Nephron progenitor cell (in vitro differentiated cells): ENCODE results near the gene AMH.

Experiments used
- DNase-seq: peaks from one replicate; pipeline ENCODE4 v3.0.0; 2021
- H3K27ac Mint-ChIP-seq: 2 replicates; pipeline ENCODE4 v1.8.0; 2021; ENCODE audit warnings: mild to moderate bottlenecking, moderate library complexity, mixed read lengths
- H3K27me3 Mint-ChIP-seq: 2 replicates; pipeline ENCODE4 v1.8.0; 2021; ENCODE audit warnings: mild to moderate bottlenecking, low read depth, mixed read lengths; ENCODE audit not compliant: poor library complexity
- H3K36me3 Mint-ChIP-seq: 2 replicates; pipeline ENCODE4 v1.8.0; 2021; ENCODE audit warnings: low read depth, mixed read lengths
- H3K4me1 Mint-ChIP-seq: 2 replicates; pipeline ENCODE4 v1.8.0; 2021; ENCODE audit warnings: mixed read lengths
- H3K4me3 Mint-ChIP-seq: 2 replicates; pipeline ENCODE4 v1.8.0; 2021; ENCODE audit warnings: mild to moderate bottlenecking, moderate library complexity, mixed read lengths
- H3K9me3 Mint-ChIP-seq: 2 replicates; pipeline ENCODE4 v1.8.0; 2021; ENCODE audit warnings: mild to moderate bottlenecking, moderate library complexity, mixed read lengths
- TF ChIP-seq, protein P1 (sequence below): fragments of 200-600 bp; sonication (generic); IDR thresholded peaks from 2 replicates; pipeline ENCODE4 v1.5.0; 2021; ENCODE audit warnings: antibody characterized with exemption

The AMH gene

DNA sequence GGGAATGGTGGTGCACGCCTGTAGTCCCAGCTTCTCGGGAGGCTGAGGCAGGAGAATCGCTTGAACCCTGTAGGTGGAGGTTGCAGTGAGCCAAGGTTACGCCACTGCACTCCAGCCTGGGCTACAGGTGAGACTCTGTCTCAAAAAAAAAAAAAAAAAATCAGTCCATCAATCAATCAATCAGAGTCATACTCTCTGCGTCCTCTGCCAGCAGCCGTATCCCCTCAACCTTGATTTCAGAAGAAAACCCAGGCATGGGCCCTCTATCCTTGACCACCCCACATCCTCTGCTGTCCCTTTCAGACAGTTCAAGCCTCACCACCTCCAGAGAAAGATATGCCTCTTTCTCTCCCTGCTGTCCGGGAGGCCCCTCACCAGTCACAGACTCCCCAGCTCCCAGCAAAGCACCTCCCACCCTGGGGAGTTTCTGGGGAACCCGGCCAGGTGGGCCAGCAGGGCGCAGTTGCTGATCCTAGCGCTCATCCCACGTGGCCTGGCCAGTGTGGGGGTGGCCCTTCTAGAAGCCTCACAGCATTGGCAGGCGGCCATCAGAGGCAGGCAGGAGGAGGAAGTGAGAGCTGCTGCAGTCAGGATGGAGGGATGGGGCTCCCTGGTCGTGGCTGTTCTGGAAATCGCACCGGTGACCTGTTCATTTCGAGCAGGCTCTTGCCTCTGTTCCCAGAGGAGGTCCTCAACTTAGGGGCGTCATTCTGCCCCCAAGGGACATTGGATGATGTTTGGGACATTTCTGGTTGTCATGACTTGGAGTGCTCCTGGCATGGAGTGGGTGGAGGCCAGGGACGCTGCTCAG is 17.3 kb downstream of the AMH start:
- TF ChIP-seq, protein P1, sequence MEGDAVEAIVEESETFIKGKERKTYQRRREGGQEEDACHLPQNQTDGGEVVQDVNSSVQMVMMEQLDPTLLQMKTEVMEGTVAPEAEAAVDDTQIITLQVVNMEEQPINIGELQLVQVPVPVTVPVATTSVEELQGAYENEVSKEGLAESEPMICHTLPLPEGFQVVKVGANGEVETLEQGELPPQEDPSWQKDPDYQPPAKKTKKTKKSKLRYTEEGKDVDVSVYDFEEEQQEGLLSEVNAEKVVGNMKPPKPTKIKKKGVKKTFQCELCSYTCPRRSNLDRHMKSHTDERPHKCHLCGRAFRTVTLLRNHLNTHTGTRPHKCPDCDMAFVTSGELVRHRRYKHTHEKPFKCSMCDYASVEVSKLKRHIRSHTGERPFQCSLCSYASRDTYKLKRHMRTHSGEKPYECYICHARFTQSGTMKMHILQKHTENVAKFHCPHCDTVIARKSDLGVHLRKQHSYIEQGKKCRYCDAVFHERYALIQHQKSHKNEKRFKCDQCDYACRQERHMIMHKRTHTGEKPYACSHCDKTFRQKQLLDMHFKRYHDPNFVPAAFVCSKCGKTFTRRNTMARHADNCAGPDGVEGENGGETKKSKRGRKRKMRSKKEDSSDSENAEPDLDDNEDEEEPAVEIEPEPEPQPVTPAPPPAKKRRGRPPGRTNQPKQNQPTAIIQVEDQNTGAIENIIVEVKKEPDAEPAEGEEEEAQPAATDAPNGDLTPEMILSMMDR, result no peak
- Mint-ChIP-seq H3K36me3 (no peaks in the 10 kb centered on the region), H3K4me1 (peaks cover 25% of the 10 kb centered on the region), H3K27ac (no peak overlapping the region), H3K9me3 (no peaks in the 10 kb centered on the region), H3K27me3 (peaks cover 16% of the 10 kb centered on the region), H3K4me3 (no peak overlapping the region)
- no peak for DNase-seq

DNA sequence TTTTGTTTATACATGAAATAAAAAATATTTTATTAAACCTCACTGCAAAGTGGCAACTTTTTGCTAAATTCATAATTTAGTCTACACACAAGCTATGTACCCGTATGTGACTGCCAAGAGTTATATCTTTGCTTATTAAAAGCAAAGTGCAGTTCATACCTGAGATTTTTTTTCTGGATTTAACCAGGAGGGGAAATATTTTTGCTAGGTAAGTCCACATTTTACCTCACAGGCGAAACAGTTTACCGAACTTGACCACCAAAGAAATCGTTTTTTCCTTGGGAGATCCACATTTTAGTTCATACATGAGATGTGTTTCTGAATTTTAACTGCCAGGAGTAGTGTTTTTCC is 19.3 kb downstream of the AMH start:
- peaks cover 9% of the 10 kb centered on the region for H3K36me3 Mint-ChIP-seq
- no peak overlapping the region for H3K27ac Mint-ChIP-seq

DNA sequence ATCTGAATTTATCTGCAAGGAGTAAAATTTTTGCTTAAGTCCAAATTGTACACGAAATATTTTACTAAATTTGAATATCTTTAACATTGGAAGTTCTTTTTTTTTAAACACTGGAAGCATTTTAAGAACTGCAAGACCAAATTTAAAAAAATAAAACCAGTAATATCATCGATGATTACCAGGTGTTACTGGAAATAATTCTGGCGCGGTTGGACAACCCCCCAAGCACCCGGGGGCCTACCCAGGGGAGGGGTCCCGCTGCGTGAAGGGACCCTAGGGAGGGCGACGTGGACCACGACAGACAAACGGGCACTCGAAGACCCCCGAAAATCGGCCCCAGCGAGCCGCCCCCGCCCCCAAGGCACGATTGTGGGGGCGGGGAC is 19.7 kb downstream of the AMH start:
- H3K4me3 Mint-ChIP-seq, result peak overlapping the region; percentile 91
- H3K4me1 Mint-ChIP-seq, result peaks cover 44% of the 10 kb centered on the region
- DNase-seq, result no peak
- no peaks in the 10 kb centered on the region for H3K9me3 Mint-ChIP-seq
- TF ChIP-seq, protein P1, result no peak
- H3K27me3 Mint-ChIP-seq, result peaks cover 20% of the 10 kb centered on the region
- peaks cover 11% of the 10 kb centered on the region for H3K36me3 Mint-ChIP-seq
- no peak overlapping the region for H3K27ac Mint-ChIP-seq

More for the DNA sequence above, 19.3 kb downstream of the AMH start:
- H3K27me3 Mint-ChIP-seq, result peaks cover 16% of the 10 kb centered on the region
- H3K4me3 Mint-ChIP-seq, result peak overlapping the region; percentile 91
- DNase-seq, result no peak
- H3K4me1 Mint-ChIP-seq, result peaks cover 40% of the 10 kb centered on the region
- TF ChIP-seq, protein P1, result no peak
- no peaks in the 10 kb centered on the region for H3K9me3 Mint-ChIP-seq

DNA sequence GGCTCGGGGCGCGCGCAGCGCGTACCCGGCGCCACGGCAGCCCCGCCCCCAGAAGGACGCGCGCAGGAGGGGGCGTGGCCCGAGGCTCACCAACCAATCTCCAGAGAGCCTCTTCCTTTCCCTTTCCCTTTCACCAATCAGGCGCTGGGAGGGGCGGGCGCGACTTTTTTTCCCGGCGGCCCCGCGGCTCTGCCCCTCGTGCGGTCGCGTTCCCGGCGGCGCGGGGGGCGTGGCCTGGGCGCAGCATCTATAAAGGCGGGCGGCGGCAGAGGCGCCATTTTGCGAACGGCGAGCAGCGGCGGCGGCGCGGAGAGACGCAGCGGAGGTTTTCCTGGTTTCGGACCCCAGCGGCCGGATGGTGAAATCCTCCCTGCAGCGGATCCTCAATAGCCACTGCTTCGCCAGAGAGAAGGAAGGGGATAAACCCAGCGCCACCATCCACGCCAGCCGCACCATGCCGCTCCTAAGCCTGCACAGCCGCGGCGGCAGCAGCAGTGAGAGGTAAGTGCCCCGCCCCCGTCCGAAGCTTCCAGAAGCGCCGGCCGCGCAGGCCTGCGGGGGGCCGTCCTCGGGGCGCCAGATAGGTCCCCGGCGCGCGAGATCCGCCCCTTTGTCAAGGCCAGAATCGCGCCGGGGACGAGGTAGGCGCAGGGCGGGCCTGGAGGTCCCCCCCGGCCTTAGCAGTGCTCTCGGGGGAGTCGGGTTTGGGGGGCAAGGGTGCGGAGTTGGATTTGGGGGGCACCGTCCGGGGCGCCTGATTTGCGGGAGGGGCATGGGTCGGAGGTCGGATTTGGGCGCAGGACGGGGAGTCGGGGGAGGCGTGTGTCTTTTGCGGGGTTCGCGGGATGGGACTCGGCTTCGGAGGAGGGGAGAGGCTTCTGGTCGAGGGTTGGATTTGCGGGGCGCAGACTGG is 20.4 kb downstream of the AMH start:
- TF ChIP-seq, protein P1, result no peak
- peak; percentile 99 for DNase-seq

DNA sequence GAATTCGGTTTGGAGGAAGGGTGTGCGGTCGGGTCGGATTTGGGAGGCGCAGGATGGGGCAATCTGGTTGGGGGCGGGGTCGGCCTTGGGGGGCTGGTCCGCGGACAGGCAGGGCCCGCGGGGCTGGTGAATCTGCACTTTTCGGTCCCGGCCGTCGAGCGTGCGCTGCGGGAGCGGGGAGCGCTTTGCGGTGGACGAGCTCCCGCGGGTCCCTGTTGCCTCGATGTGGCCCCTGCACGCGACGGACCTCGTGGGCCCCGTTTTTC is 21.0 kb downstream of the AMH start:
- no peaks in the 10 kb centered on the region for H3K9me3 Mint-ChIP-seq
- DNase-seq, result peak; percentile 50
- TF ChIP-seq, protein P1, result no peak
- peaks cover 52% of the 10 kb centered on the region for H3K4me1 Mint-ChIP-seq
- peaks cover 17% of the 10 kb centered on the region for H3K36me3 Mint-ChIP-seq
- H3K27me3 Mint-ChIP-seq, result peaks cover 22% of the 10 kb centered on the region
- H3K4me3 Mint-ChIP-seq, result peak overlapping the region; percentile 91
- peak overlapping the region; percentile 83 for H3K27ac Mint-ChIP-seq

More for the DNA sequence above, 20.4 kb downstream of the AMH start:
- peaks cover 49% of the 10 kb centered on the region for H3K4me1 Mint-ChIP-seq
- no peaks in the 10 kb centered on the region for H3K9me3 Mint-ChIP-seq
- H3K4me3 Mint-ChIP-seq, result peak overlapping the region; percentile 91
- peaks cover 22% of the 10 kb centered on the region for H3K27me3 Mint-ChIP-seq
- peak overlapping the region; percentile 96 for H3K27ac Mint-ChIP-seq
- peaks cover 17% of the 10 kb centered on the region for H3K36me3 Mint-ChIP-seq
